Caco-2 (cell line): ENCODE results near the gene FAM78A. TPM values are rescaled to one million over a fixed set of nuclear protein-coding genes. Genes with fewer than 3 reads are reported as not detected.
"Not testable (repeated sequence)": the region's sequence is repeated elsewhere in the genome, so short reads cannot be mapped to it uniquely, and the experiment has no call there.

ENCODE experiments used
- BruUV-seq: library from RNA; stranded (reverse); fragments of 400-500 nt; replicated peaks from 2 replicates; lab custom pipeline; 2021; lab: Mats Ljungman, UMichigan
- CTCF ChIA-PET: fragments of 300-600 bp; sonication (Branson Sonifier 250); formaldehyde crosslinking; loops from one replicate; lab custom pipeline; 2022; ENCODE audit warnings: antibody characterized with exemption; lab: Charles Lee
- POLR2A ChIA-PET: fragments of 300-600 bp; sonication (Branson Sonifier 250); formaldehyde crosslinking; loops from one replicate; lab custom pipeline; 2022; ENCODE audit warnings: antibody characterized with exemption; lab: Charles Lee
- DNase-seq, 2 experiments: peaks; one replicate each; pipeline versions ENCODE4 v3.0.0 to v3.0.0-alpha.2; 2020 to 2022
- H3K27me3 ChIP-seq: replicated peaks from 2 replicates; pipeline ENCODE4 v1.6.0; 2011; ENCODE audit warnings: low read length; ENCODE audit not compliant: control insufficient read depth, insufficient read depth
- H3K36me3 ChIP-seq: 2 replicates; pipeline ENCODE4 v1.5.1; 2011; ENCODE audit warnings: low read length; ENCODE audit not compliant: control insufficient read depth, insufficient read depth
- H3K4me1 ChIP-seq: fragments of 250-450 bp; sonication (Bioruptor Pico); 2 replicates; pipeline ENCODE4 v1.5.1; 2020; ENCODE audit warnings: mild to moderate bottlenecking
- H3K4me3 ChIP-seq: 2 replicates; pipeline ENCODE4 v1.5.1; 2011; ENCODE audit warnings: low read depth, mild to moderate bottlenecking, control low read depth, low read length
- H3K9me3 ChIP-seq: fragments of 250-450 bp; sonication (Bioruptor Pico); 2 replicates; pipeline ENCODE4 v1.5.1; 2020; ENCODE audit warnings: mild to moderate bottlenecking, moderate library complexity
- H3K27ac Mint-ChIP-seq: one replicate; pipeline ENCODE4 v1.8.0; 2022; ENCODE audit warnings: mixed read lengths; ENCODE audit not compliant: unreplicated experiment
- H3K27me3 Mint-ChIP-seq: one replicate; pipeline ENCODE4 v1.8.0; 2022; ENCODE audit warnings: mixed read lengths; ENCODE audit not compliant: insufficient read depth, unreplicated experiment
- H3K36me3 Mint-ChIP-seq: one replicate; pipeline ENCODE4 v1.8.0; 2022; ENCODE audit warnings: mild to moderate bottlenecking, mixed read lengths; ENCODE audit not compliant: insufficient read depth, unreplicated experiment
- H3K4me1 Mint-ChIP-seq: one replicate; pipeline ENCODE4 v1.8.0; 2022; ENCODE audit warnings: low read depth, mixed read lengths; ENCODE audit not compliant: unreplicated experiment
- H3K4me3 Mint-ChIP-seq: one replicate; pipeline ENCODE4 v1.8.0; 2022; ENCODE audit warnings: mild to moderate bottlenecking, moderate library complexity, mixed read lengths; ENCODE audit not compliant: unreplicated experiment
- H3K9me3 Mint-ChIP-seq: one replicate; pipeline ENCODE4 v1.8.0; 2022; ENCODE audit warnings: mixed read lengths; ENCODE audit not compliant: unreplicated experiment
- intact Hi-C: fragments of 100-400 bp; cut with micrococcal nuclease; formaldehyde crosslinking; loops from one replicate; pipeline ENCODE4 v1.10.0; 2022; ENCODE audit not compliant: unreplicated experiment
- total RNA-seq: library from RNA; stranded (reverse); gene quantifications from 2 replicates; pipeline ENCODE4 v1.2.3, GENCODE V29; 2022
- TF ChIP-seq, protein P1 (sequence below), 2 experiments: fragments of 200-600 bp in 1 of 2; IDR thresholded peaks; 1 replicate in 1 of 2; 2 replicates in 1 of 2; pipeline versions ENCODE4 v1.5.1 to v1.8.0; 2011 to 2022; ENCODE audit warnings: antibody characterized with exemption in 1 of 2, control low read depth in 1 of 2, inconsistent platforms in 1 of 2, low read depth in 1 of 2, low read length in 1 of 2, mild to moderate bottlenecking in 1 of 2, moderate library complexity in 1 of 2; ENCODE audit not compliant: insufficient read depth in 1 of 2, severe bottlenecking in 1 of 2, unreplicated experiment in 1 of 2

Gene FAM78A
- total RNA-seq, 1 experiment from 2014 or later: 0.70 TPM

DNA sequence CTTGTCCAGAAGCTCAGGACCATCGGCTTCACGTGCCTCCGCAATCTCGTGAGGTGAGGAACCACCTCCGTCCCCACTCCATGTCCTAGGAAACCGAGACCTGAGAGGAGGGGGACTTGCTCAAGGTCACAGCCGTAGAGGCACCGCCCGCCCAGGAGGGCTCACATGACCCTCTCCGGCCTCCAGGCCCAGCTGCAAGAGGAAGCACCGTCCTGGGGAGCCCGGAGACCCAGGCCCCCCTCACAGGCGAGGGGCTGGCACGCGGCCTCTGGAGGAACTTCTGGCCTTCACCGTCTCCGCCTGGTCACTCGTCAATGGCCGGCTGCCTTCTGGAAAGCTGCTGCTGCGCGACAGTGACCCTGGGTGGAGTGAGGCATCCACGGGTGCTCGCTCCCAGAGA lies 24.2 kb downstream of the FAM78A start:
- POLR2A ChIA-PET: no interaction called here
- Histone ChIP-seq H3K36me3 (no peaks in the 10 kb centered on the region), H3K9me3 (no peaks in the 10 kb centered on the region), H3K4me1 (no peaks in the 10 kb centered on the region), H3K4me3 (no peak overlapping the region), H3K27me3 (no peaks in the 10 kb centered on the region)
- Mint-ChIP-seq H3K4me3 (no peak overlapping the region), H3K9me3 (no peaks in the 10 kb centered on the region), H3K27me3 (no peaks in the 10 kb centered on the region), H3K36me3 (no peaks in the 10 kb centered on the region), H3K4me1 (no peaks in the 10 kb centered on the region), H3K27ac (no peak overlapping the region)
- intact Hi-C loops: no loop called here
- no peak for DNase-seq
- BruUV-seq: no TSS peak
- CTCF ChIA-PET: no interaction called here
- TF ChIP-seq, protein P1, sequence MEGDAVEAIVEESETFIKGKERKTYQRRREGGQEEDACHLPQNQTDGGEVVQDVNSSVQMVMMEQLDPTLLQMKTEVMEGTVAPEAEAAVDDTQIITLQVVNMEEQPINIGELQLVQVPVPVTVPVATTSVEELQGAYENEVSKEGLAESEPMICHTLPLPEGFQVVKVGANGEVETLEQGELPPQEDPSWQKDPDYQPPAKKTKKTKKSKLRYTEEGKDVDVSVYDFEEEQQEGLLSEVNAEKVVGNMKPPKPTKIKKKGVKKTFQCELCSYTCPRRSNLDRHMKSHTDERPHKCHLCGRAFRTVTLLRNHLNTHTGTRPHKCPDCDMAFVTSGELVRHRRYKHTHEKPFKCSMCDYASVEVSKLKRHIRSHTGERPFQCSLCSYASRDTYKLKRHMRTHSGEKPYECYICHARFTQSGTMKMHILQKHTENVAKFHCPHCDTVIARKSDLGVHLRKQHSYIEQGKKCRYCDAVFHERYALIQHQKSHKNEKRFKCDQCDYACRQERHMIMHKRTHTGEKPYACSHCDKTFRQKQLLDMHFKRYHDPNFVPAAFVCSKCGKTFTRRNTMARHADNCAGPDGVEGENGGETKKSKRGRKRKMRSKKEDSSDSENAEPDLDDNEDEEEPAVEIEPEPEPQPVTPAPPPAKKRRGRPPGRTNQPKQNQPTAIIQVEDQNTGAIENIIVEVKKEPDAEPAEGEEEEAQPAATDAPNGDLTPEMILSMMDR (IDR thresholded peaks at IDR 0.05; ENCODE audit: insufficient read depth in 1 of 2, low read depth in 1 of 2, low read length in 1 of 2, severe bottlenecking in 1 of 2, unreplicated experiment in 1 of 2): no peak

DNA sequence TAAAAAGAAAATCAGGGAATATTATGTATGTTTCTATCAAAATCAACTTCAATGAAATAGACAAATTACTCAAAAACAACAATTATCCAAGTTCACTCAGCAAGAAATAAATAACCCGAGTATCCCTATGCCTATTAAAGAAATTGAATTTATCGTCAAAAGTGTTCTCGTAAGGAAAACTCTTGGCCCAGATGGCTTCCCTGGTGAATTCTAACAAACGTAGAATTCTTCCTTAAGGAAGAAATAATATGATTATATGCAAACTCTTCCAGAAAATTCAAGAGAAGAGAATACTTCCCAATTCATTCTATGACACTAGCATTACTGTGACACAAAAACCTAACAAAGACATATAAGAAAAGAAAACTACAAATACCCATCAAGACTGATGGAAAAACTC lies 29.7 kb downstream of the FAM78A start:
- H3K9me3 ChIP-seq: peaks cover 5% of the 10 kb centered on the region; the same call in 1 of the 2 replicates
- ChIA-PET POLR2A (no interaction called here), CTCF (no interaction called here)
- no peak for DNase-seq
- TF ChIP-seq, protein P1 (IDR thresholded peaks at IDR 0.05; ENCODE audit: insufficient read depth in 1 of 2, low read depth in 1 of 2, low read length in 1 of 2, severe bottlenecking in 1 of 2, unreplicated experiment in 1 of 2): no peak
- no peaks in the 10 kb centered on the region for H3K27me3 ChIP-seq
- H3K4me1 ChIP-seq: no peaks in the 10 kb centered on the region
- Mint-ChIP-seq H3K27ac (no peak overlapping the region), H3K27me3 (peaks cover 3% of the 10 kb centered on the region), H3K4me1 (no peaks in the 10 kb centered on the region), H3K4me3 (no peak overlapping the region), H3K9me3 (peaks cover 10% of the 10 kb centered on the region), H3K36me3 (no peaks in the 10 kb centered on the region)
- no peak overlapping the region for H3K4me3 ChIP-seq
- H3K36me3 ChIP-seq: no peaks in the 10 kb centered on the region
- no TSS peak for BruUV-seq
- intact Hi-C loops: no loop called here

DNA sequence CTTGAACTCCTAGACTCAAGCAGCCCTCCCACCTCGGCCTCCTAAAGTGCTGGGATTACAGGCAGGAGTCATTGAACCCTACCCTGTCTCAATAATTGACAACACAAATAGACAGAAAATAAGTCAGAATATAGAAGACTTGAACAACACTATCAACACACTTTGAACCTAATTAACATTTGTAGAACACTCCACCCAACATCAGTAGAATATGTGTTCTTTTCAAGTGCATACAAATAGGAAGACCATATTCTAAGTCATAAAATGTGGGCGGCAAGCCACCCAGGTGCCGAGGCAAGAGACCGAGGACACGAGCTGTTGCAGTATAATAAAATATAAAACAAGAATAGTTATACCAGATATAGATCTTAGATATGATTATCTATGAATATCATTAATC lies 32.0 kb downstream of the FAM78A start:
- H3K9me3 Mint-ChIP-seq, POLR2A ChIA-PET, H3K36me3 Mint-ChIP-seq, H3K27ac Mint-ChIP-seq, H3K4me1 Mint-ChIP-seq, H3K4me3 ChIP-seq, H3K4me3 Mint-ChIP-seq, H3K9me3 ChIP-seq, H3K36me3 ChIP-seq, CTCF ChIA-PET, BruUV-seq, H3K27me3 Mint-ChIP-seq, H3K27me3 ChIP-seq, DNase-seq, H3K4me1 ChIP-seq, intact Hi-C loops: not testable (repeated sequence)
